Measurements from ENCODE around the gene PLEKHG3.
A peak's percentile ranks its signal among the peaks of the same experiment; 100 is the strongest.
"Not testable (repeated sequence)": the region's sequence is repeated elsewhere in the genome, so short reads cannot be mapped to it uniquely, and the experiment has no call there.

The PLEKHG3 gene

GRCh38 chr14:64704143-64704742 is at the start of gene PLEKHG3:
Gene PLEKHG3, plus strand, starts transcription at chr14:64704424. Its CDS starts 23,208 bp downstream, at chr14:64727632.
- Histone ChIP-seq H3K27ac (peak within 1 kb of the TSS; percentile 65), H3K9ac (peak within 1 kb of the TSS; percentile 74), H3K4me2 (peak within 1 kb of the TSS; percentile 99), H3K4me3 (peak within 1 kb of the TSS; percentile 74), H3K4me1 (peaks cover 69% of the 10 kb centered on the region), H3K9me3 (no peaks in the 10 kb centered on the region), H4K20me1 (peaks cover 27% of the 10 kb centered on the region; the same call in 1 of the 2 replicates), H3K36me3 (no peaks in the 10 kb centered on the region), H3K27me3 (peaks cover 61% of the 10 kb centered on the region)
- no peak for TF ChIP-seq Cebpa-rat (IDR thresholded peaks at IDR 0.05)

- peak overlapping the region; percentile 49 for H3K4me2 ChIP-seq
Observed at GRCh38 chr14:64654901-64655300, 49.3 kb upstream of the PLEKHG3 start.

GRCh38 chr14:64656986-64657385 is 47.2 kb upstream of the PLEKHG3 start:
- H3K27me3 ChIP-seq: no peaks in the 10 kb centered on the region
- no peak overlapping the region for H3K4me3 ChIP-seq
- TF ChIP-seq Cebpa-rat (IDR thresholded peaks at IDR 0.05): no peak
- H3K9ac ChIP-seq: no peak overlapping the region
- H3K4me2 ChIP-seq: no peak overlapping the region
- H3K27ac ChIP-seq: no peak overlapping the region
- H3K4me1 ChIP-seq: peaks cover 14% of the 10 kb centered on the region
- no peaks in the 10 kb centered on the region for H4K20me1 ChIP-seq
- H3K9me3 ChIP-seq: peaks cover 8% of the 10 kb centered on the region
- H3K36me3 ChIP-seq: no peaks in the 10 kb centered on the region

More at GRCh38 chr14:64654901-64655300, 49.3 kb upstream of the PLEKHG3 start:
- Histone ChIP-seq H3K36me3 (no peaks in the 10 kb centered on the region), H3K4me3 (no peak overlapping the region), H3K9me3 (peaks cover 8% of the 10 kb centered on the region), H4K20me1 (no peaks in the 10 kb centered on the region), H3K4me1 (peaks cover 29% of the 10 kb centered on the region), H3K27me3 (no peaks in the 10 kb centered on the region), H3K27ac (no peak overlapping the region), H3K9ac (no peak overlapping the region)
- TF ChIP-seq Cebpa-rat (IDR thresholded peaks at IDR 0.05): no peak

- no peaks in the 10 kb centered on the region for H3K36me3 ChIP-seq
- no peak overlapping the region for H3K4me2 ChIP-seq
- H3K27ac ChIP-seq: no peak overlapping the region
- H3K9ac ChIP-seq: no peak overlapping the region
- no peaks in the 10 kb centered on the region for H3K27me3 ChIP-seq
- peaks cover 8% of the 10 kb centered on the region for H3K9me3 ChIP-seq
- no peak overlapping the region for H3K4me3 ChIP-seq
- no peak for TF ChIP-seq Cebpa-rat (IDR thresholded peaks at IDR 0.05)
- no peaks in the 10 kb centered on the region for H4K20me1 ChIP-seq
- H3K4me1 ChIP-seq: peaks cover 14% of the 10 kb centered on the region
Observed at GRCh38 chr14:64658201-64658600, 46.0 kb upstream of the PLEKHG3 start.

DNA sequence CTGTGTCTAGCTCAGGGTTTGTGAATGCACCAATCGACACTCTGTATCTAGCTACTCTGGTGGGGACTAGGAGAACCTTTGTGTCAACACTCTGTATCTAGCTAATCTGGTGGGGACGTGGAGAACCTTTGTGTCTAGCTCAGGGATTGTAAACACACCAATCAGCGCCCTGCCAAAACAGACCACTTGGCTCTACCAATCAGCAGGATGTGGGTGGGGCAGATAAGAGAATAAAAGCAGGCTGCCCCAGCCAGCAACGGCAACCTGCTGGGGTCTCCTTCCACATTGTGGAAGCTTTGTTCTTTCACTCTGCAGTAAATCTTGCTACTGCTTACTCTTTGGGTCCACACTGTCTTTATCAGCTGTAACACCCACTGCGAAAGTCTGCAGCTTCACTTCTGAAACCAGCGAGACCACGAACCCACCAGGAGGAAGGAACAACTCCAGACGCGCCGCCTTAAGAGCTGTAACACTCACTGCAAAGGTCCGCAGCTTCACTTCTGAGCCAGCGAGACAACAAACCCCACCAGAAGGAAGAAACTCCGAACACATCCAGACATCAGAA is 45.4 kb upstream of the PLEKHG3 start:
- not testable (repeated sequence) for H3K27me3 ChIP-seq, H4K20me1 ChIP-seq, H3K27ac ChIP-seq, H3K4me3 ChIP-seq, H3K9ac ChIP-seq, H3K9me3 ChIP-seq, H3K36me3 ChIP-seq
- H3K4me1 ChIP-seq: peaks cover 14% of the 10 kb centered on the region
- H3K4me2 ChIP-seq: peak overlapping the region; percentile 30

DNA sequence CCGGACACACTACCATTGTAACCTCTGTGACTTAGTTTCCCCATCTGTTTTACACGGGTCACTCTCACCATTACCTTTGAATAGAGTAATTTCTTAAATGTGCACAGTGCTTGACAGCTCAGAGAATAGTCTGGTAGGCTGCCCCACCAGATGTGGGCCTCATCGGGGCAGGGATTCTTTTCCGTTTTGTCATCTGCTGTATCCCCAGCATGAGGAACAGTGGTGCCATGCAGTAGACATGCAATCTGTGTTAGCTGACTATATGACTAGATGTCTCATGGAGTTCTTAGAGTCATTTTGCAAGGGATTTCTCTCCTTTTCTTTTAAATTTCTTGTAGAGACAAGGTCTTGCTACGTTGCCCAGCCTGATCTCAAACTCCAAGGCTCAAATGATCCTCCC is 44.9 kb upstream of the PLEKHG3 start:
- Histone ChIP-seq H3K4me3 (no peak overlapping the region), H3K27ac (no peak overlapping the region), H3K4me1 (peaks cover 9% of the 10 kb centered on the region), H3K27me3 (no peaks in the 10 kb centered on the region), H3K36me3 (no peaks in the 10 kb centered on the region), H4K20me1 (no peaks in the 10 kb centered on the region), H3K9ac (no peak overlapping the region), H3K9me3 (peaks cover 8% of the 10 kb centered on the region), H3K4me2 (peak overlapping the region; percentile 30; the same call in 1 of the 2 replicates)
- no peak for TF ChIP-seq Cebpa-rat (IDR thresholded peaks at IDR 0.05)

DNA sequence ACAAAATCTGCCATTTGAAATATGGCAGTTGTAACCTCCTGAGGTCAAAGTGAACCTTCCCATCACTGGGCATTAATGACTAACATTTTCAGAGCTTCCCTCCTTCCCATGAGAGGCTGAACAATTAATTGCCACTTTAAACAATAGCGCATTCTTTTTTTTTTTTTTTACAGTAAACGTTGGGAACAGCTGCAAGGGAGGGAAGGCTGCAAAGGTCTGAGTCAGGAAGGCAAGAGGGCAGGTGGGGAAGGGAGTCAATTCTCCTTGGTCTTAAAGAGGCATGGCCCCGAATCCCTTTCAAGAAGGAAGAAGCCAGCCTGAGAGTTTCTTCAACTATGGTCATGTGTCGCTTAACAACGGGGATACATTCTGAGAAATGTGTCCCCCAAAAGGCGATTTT is 41.0 kb upstream of the PLEKHG3 start:
- H3K27ac ChIP-seq: no peak overlapping the region
- H3K4me3 ChIP-seq: no peak overlapping the region
- H3K4me2 ChIP-seq: no peak overlapping the region
- peaks cover 3% of the 10 kb centered on the region for H3K9me3 ChIP-seq
- no peaks in the 10 kb centered on the region for H3K27me3 ChIP-seq
- no peaks in the 10 kb centered on the region for H4K20me1 ChIP-seq
- H3K4me1 ChIP-seq: no peaks in the 10 kb centered on the region
- no peaks in the 10 kb centered on the region for H3K36me3 ChIP-seq
- no peak overlapping the region for H3K9ac ChIP-seq
- TF ChIP-seq Cebpa-rat (IDR thresholded peaks at IDR 0.05): no peak

DNA sequence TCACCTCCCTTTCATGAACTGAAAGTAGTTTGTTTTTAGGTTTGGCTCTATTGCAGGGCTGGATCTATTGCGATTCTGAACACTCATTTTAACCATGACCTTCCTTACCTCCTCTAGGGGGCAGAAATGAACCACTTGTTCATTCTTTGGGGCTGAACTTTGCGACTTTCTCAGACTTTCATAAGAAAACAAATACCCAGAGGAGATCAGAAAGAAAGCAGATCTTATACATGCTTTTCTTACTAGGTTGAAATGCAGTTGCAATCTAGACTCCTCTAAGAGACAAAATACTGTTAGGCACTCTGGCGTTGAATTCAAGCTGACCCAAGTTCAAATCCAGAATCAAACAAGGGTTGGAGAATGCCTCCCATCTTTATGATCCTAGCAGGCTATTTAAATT is 32.6 kb upstream of the PLEKHG3 start:
- Histone ChIP-seq H3K9ac (no peak overlapping the region), H3K36me3 (no peaks in the 10 kb centered on the region), H3K4me1 (peaks cover 41% of the 10 kb centered on the region), H3K4me3 (no peak overlapping the region), H3K4me2 (no peak overlapping the region), H3K9me3 (peaks cover 7% of the 10 kb centered on the region; the same call in 1 of the 2 replicates), H4K20me1 (no peaks in the 10 kb centered on the region), H3K27ac (no peak overlapping the region), H3K27me3 (no peaks in the 10 kb centered on the region)
- TF ChIP-seq Cebpa-rat (IDR thresholded peaks at IDR 0.05): no peak

- Histone ChIP-seq H3K27ac (0 out of 2 replicates have a peak overlapping the region, but pooled peaks have one; percentile 62), H3K9me3 (peaks cover 7% of the 10 kb centered on the region; the same call in 1 of the 2 replicates), H3K4me3 (no peak overlapping the region), H4K20me1 (no peaks in the 10 kb centered on the region), H3K4me2 (peak overlapping the region; percentile 74), H3K9ac (no peak overlapping the region), H3K4me1 (peaks cover 44% of the 10 kb centered on the region), H3K36me3 (no peaks in the 10 kb centered on the region), H3K27me3 (no peaks in the 10 kb centered on the region)
- TF ChIP-seq Cebpa-rat (IDR thresholded peaks at IDR 0.05): no peak
Observed at GRCh38 chr14:64673316-64673715, 30.9 kb upstream of the PLEKHG3 start.

GRCh38 chr14:64673748-64674147 is 30.5 kb upstream of the PLEKHG3 start:
- H3K27me3 ChIP-seq: no peaks in the 10 kb centered on the region
- peaks cover 44% of the 10 kb centered on the region for H3K4me1 ChIP-seq
- no peaks in the 10 kb centered on the region for H4K20me1 ChIP-seq
- no peaks in the 10 kb centered on the region for H3K36me3 ChIP-seq
- H3K4me3 ChIP-seq: no peak overlapping the region
- peak overlapping the region; percentile 62; the same call in 1 of the 2 replicates for H3K27ac ChIP-seq
- peaks cover 7% of the 10 kb centered on the region; the same call in 1 of the 2 replicates for H3K9me3 ChIP-seq
- TF ChIP-seq Cebpa-rat (IDR thresholded peaks at IDR 0.05): no peak
- peak overlapping the region; percentile 74 for H3K4me2 ChIP-seq
- H3K9ac ChIP-seq: no peak overlapping the region
